Activated CD8-positive, alpha-beta T cell treated with anti-CD3 and anti-CD28 coated beads for 36 hours (primary cell): ENCODE results near the gene HIVEP1. TPM values are rescaled to one million over a fixed set of nuclear protein-coding genes. Genes with fewer than 3 reads are reported as not detected.

Source experiments
- ATAC-seq: fragments of 200-7000 bp; cut with Tn5 transposase; one replicate; pipeline ENCODE4 v1.10.0; 2021; ENCODE audit warnings: mild to moderate bottlenecking, moderate library complexity
- CTCF ChIA-PET: fragments of 350-600 bp; sonication (Branson Sonifier 250); formaldehyde crosslinking; loops from one replicate; lab custom pipeline; 2021; ENCODE audit warnings: antibody characterized with exemption; lab: Charles Lee
- POLR2A ChIA-PET: fragments of 350-600 bp; sonication (Branson Sonifier 250); formaldehyde crosslinking; loops from one replicate; lab custom pipeline; 2021; ENCODE audit warnings: antibody characterized with exemption; lab: Charles Lee
- DNase-seq: peaks from one replicate; pipeline ENCODE4 v3.0.0-alpha.2; 2020
- H3K27ac Mint-ChIP-seq: one replicate; pipeline ENCODE4 v1.8.0; 2021; ENCODE audit warnings: mild to moderate bottlenecking, mixed read lengths
- H3K27me3 Mint-ChIP-seq: one replicate; pipeline ENCODE4 v1.8.0; 2021; ENCODE audit warnings: mixed read lengths
- H3K36me3 Mint-ChIP-seq: one replicate; pipeline ENCODE4 v1.8.0; 2021; ENCODE audit warnings: low read depth, mixed read lengths
- H3K4me1 Mint-ChIP-seq: one replicate; pipeline ENCODE4 v1.8.0; 2021; ENCODE audit warnings: low read depth, mixed read lengths
- H3K4me3 Mint-ChIP-seq: one replicate; pipeline ENCODE4 v1.8.0; 2021; ENCODE audit warnings: mild to moderate bottlenecking, moderate library complexity, mixed read lengths
- H3K9me3 Mint-ChIP-seq: one replicate; pipeline ENCODE4 v1.8.0; 2021; ENCODE audit warnings: mixed read lengths
- intact Hi-C: fragments of 100-400 bp; cut with micrococcal nuclease; formaldehyde crosslinking; loops from one replicate; pipeline ENCODE4 v1.10.0; 2022
- total RNA-seq, 2 experiments: library from RNA; stranded (reverse); gene quantifications; one replicate each; pipeline ENCODE4 v1.2.3, GENCODE V29; 2021
- TF ChIP-seq, protein P1 (sequence below): fragments of 200-600 bp; IDR thresholded peaks from one replicate; pipeline ENCODE4 v1.8.0; 2022; ENCODE audit warnings: antibody characterized with exemption, mild to moderate bottlenecking

Gene HIVEP1
- total RNA-seq, 2 experiments from 2014 or later: 38.5 to 41.3 TPM

DNA sequence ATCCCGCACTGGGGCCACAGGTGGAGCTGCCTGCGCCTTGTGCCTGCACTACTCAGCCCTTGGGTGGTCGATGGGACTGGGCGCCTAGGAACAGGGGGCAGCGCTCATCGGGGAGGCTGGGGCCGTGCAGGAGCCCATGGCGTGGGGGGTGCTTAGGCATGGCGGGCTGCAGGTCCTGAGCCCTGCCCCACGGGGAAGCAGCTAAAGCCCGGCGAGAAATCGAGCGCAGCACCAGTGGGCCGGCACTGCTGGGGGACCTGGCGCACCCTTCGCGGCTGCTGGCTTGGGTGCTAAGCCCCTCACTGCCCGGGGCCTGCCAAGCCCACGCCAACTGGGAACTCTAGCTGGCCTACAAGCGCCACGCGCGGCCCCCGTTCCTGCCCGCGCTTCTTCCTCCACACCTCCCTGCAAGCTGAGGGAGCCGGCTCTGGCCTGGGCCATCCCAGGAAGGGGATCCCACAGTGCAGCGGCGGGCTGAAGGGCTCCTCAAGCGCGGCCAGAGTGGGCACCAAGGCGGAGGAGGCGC, 5.8 kb downstream of the HIVEP1 start:
- Mint-ChIP-seq H3K27me3 (no peaks in the 10 kb centered on the region), H3K4me1 (peaks cover 73% of the 10 kb centered on the region), H3K27ac (no peak overlapping the region), H3K9me3 (peaks cover 15% of the 10 kb centered on the region), H3K4me3 (no peak overlapping the region), H3K36me3 (peaks cover 86% of the 10 kb centered on the region)
- CTCF ChIA-PET: interaction anchor here (1.3 kb wide), 1 partner anchor 34 kb away, joined by 3 read pairs; no protein-coding TSS in a partner anchor
- intact Hi-C loops: no loop called here
- POLR2A ChIA-PET: interaction anchor here (0.8 to 1.0 kb wide), 2 partner anchors 29 to 295 kb away, joined by 3 read pairs; no protein-coding TSS in a partner anchor
- TF ChIP-seq, protein P1, sequence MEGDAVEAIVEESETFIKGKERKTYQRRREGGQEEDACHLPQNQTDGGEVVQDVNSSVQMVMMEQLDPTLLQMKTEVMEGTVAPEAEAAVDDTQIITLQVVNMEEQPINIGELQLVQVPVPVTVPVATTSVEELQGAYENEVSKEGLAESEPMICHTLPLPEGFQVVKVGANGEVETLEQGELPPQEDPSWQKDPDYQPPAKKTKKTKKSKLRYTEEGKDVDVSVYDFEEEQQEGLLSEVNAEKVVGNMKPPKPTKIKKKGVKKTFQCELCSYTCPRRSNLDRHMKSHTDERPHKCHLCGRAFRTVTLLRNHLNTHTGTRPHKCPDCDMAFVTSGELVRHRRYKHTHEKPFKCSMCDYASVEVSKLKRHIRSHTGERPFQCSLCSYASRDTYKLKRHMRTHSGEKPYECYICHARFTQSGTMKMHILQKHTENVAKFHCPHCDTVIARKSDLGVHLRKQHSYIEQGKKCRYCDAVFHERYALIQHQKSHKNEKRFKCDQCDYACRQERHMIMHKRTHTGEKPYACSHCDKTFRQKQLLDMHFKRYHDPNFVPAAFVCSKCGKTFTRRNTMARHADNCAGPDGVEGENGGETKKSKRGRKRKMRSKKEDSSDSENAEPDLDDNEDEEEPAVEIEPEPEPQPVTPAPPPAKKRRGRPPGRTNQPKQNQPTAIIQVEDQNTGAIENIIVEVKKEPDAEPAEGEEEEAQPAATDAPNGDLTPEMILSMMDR: no peak
- ATAC-seq: no peak
- no peak for DNase-seq

- Mint-ChIP-seq H3K4me3 (no peak overlapping the region), H3K36me3 (peaks cover 80% of the 10 kb centered on the region)
- no peak for ATAC-seq
Measured at GRCh38 chr6:12020187-12020791, 8.2 kb downstream of the HIVEP1 start.

DNA sequence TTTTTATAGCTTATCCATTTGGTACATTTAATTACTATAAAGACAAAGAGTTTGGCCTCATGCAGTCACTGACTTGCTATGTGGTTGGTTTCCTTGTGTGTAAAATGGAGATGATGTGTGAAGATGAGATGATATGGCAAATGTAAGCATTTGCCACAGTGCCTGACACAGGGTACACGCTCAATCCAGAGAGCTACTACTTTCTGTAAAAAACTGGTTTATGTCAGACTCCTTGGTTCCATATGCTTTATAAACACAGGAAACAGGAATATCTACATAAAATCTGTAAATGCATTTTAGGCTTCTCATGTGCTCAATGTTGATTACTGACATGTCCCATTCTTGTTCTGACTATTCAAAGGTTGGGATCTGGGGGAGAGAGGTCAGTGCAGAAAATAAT, 10.4 kb downstream of the HIVEP1 start:
- ChIA-PET CTCF (interaction anchor here (1.3 kb wide), 1 partner anchor 17 kb away, joined by 3 read pairs; no protein-coding TSS in a partner anchor), POLR2A (interaction anchor here (1.0 kb wide), 1 partner anchor 10 kb away, joined by 7 read pairs; the partner anchor contains the start of gene HIVEP1)
- no peaks in the 10 kb centered on the region for H3K27me3 Mint-ChIP-seq
- peaks cover 62% of the 10 kb centered on the region for H3K4me1 Mint-ChIP-seq
- H3K9me3 Mint-ChIP-seq: peaks cover under 1% of the 10 kb centered on the region
- intact Hi-C loops: no loop called here
- H3K4me3 Mint-ChIP-seq: no peak overlapping the region
- TF ChIP-seq, protein P1: no peak
- H3K36me3 Mint-ChIP-seq: peaks cover 79% of the 10 kb centered on the region
- no peak for DNase-seq
- no peak overlapping the region for H3K27ac Mint-ChIP-seq
- ATAC-seq: no peak

More at GRCh38 chr6:12020187-12020791, 8.2 kb downstream of the HIVEP1 start:
- Mint-ChIP-seq H3K4me1 (peaks cover 67% of the 10 kb centered on the region), H3K27ac (peak overlapping the region; percentile 53), H3K27me3 (no peaks in the 10 kb centered on the region), H3K9me3 (peaks cover 6% of the 10 kb centered on the region)
- DNase-seq: no peak
- TF ChIP-seq, protein P1: no peak
- ChIA-PET POLR2A (no interaction called here), CTCF (no interaction called here)
- intact Hi-C loops: no loop called here

- H3K27ac Mint-ChIP-seq: no peak overlapping the region
- H3K9me3 Mint-ChIP-seq: no peaks in the 10 kb centered on the region
- DNase-seq: no peak
- ChIA-PET CTCF (interaction anchor here (1.3 to 2.0 kb wide), 2 partner anchors 9 to 16 kb away, joined by 3 to 10 read pairs; no protein-coding TSS in a partner anchor), POLR2A (interaction anchor here (1.0 kb wide), 1 partner anchor 10 kb away, joined by 7 read pairs; the partner anchor contains the start of gene HIVEP1)
- H3K4me1 Mint-ChIP-seq: peaks cover 64% of the 10 kb centered on the region
- intact Hi-C loops: no loop called here
- no peak overlapping the region for H3K4me3 Mint-ChIP-seq
- peaks cover 81% of the 10 kb centered on the region for H3K36me3 Mint-ChIP-seq
- TF ChIP-seq, protein P1: no peak
- no peaks in the 10 kb centered on the region for H3K27me3 Mint-ChIP-seq
- ATAC-seq: no peak
Measured at GRCh38 chr6:12022953-12023388, 10.9 kb downstream of the HIVEP1 start.

DNA sequence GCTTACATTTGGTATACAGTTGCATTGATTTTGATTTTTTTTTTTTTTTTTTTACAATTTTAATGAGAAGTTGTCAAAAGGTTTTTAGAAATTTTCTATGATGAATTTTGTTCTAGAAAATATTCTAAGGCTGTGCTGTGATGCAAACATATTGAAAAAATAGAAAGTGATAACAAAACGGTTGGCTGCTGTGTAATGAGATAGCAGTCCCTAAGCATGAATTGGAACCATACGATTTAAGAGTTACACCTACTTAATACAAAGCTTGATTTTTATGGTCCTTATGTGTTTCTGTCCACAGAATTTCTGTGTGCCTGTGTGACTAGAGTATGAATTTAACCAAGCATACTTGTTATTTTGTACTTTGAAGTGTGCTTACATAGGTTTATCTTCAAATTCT, 12.1 kb downstream of the HIVEP1 start:
- Mint-ChIP-seq H3K4me3 (no peak overlapping the region), H3K27ac (no peak overlapping the region), H3K36me3 (peaks cover 82% of the 10 kb centered on the region), H3K4me1 (peaks cover 60% of the 10 kb centered on the region), H3K9me3 (peaks cover 3% of the 10 kb centered on the region), H3K27me3 (no peaks in the 10 kb centered on the region)
- POLR2A ChIA-PET: interaction anchor here (0.8 to 0.9 kb wide), 2 partner anchors 11 to 15 kb away, joined by 3 read pairs; no protein-coding TSS in a partner anchor
- TF ChIP-seq, protein P1: no peak
- intact Hi-C loops: no loop called here
- CTCF ChIA-PET: interaction anchor here (2.0 kb wide), 1 partner anchor 10 kb away, joined by 10 read pairs; no protein-coding TSS in a partner anchor
- ATAC-seq (no peak), DNase-seq (no peak)
